NCI-H2029 (cell line): ENCODE results near the gene RGS8.

ENCODE experiments used
- DNase-seq: peaks from one replicate; lab custom pipeline; 2025; lab: John Stamatoyannopoulos, UW

The RGS8 gene

GRCh38 chr1:182684116-182684828 lies at the start of gene RGS8:
RGS8 (minus strand) TSS chr1:182684587; CDS start chr1:182669649, 14,938 bp downstream.
- no peak for DNase-seq

- DNase-seq, result no peak
These were observed 47.6 kb upstream of the RGS8 start for GRCh38 chr1:182731852-182732575.

GRCh38 chr1:182726912-182727311 lies 42.5 kb upstream of the RGS8 start:
- no peak for DNase-seq

- no peak for DNase-seq
These were observed 41.2 kb upstream of the RGS8 start for GRCh38 chr1:182725259-182726255.

GRCh38 chr1:182724215-182724614 lies 39.8 kb upstream of the RGS8 start:
- DNase-seq, result no peak

GRCh38 chr1:182723200-182723599 lies 38.8 kb upstream of the RGS8 start:
- no peak for DNase-seq

- DNase-seq, result no peak
These were observed 37.1 kb upstream of the RGS8 start for GRCh38 chr1:182721525-182721924.

- no peak for DNase-seq
These were observed 36.1 kb upstream of the RGS8 start for GRCh38 chr1:182720463-182720862.

- DNase-seq, result no peak
These were observed 35.2 kb upstream of the RGS8 start for GRCh38 chr1:182719553-182719952.

- peak; percentile 1 for DNase-seq
These were observed 33.9 kb upstream of the RGS8 start for GRCh38 chr1:182718311-182718710.

- DNase-seq, result no peak
These were observed 32.6 kb upstream of the RGS8 start for GRCh38 chr1:182716740-182717720.

- no peak for DNase-seq
These were observed 31.1 kb upstream of the RGS8 start for GRCh38 chr1:182715531-182715930.

- no peak for DNase-seq
These were observed 30.2 kb upstream of the RGS8 start for GRCh38 chr1:182714546-182714945.

- DNase-seq, result no peak
These were observed 29.6 kb upstream of the RGS8 start for GRCh38 chr1:182713939-182714338.

GRCh38 chr1:182713492-182713891 lies 29.1 kb upstream of the RGS8 start:
- DNase-seq, result no peak

GRCh38 chr1:182709855-182710254 lies 25.5 kb upstream of the RGS8 start:
- DNase-seq, result no peak

GRCh38 chr1:182709225-182709764 lies 24.9 kb upstream of the RGS8 start:
- DNase-seq, result no peak

- no peak for DNase-seq
These were observed 22.7 kb upstream of the RGS8 start for GRCh38 chr1:182707122-182707521.

GRCh38 chr1:182704677-182705076 lies 20.3 kb upstream of the RGS8 start:
- DNase-seq, result no peak

GRCh38 chr1:182703539-182703938 lies 19.2 kb upstream of the RGS8 start:
- DNase-seq, result peak; percentile 17
